Medulla oblongata (tissue), 1 donor: Measurements from ENCODE around the gene ZNF438.
"Not testable (repeated sequence)": the region's sequence is repeated elsewhere in the genome, so short reads cannot be mapped to it uniquely, and the experiment has no call there.

Source experiments
- DNase-seq: peaks from one replicate; pipeline ENCODE4 v3.0.0-alpha.2; 2015; ENCODE audit errors: extremely low spot score

ZNF438 gene

GRCh38 chr10:31042670-31043069 is 11.0 kb upstream of the ZNF438 start:
- no peak for DNase-seq

- DNase-seq, result no peak
These were observed 9.3 kb upstream of the ZNF438 start for GRCh38 chr10:31041011-31041410.

GRCh38 chr10:31039006-31039405 is 7.3 kb upstream of the ZNF438 start:
- DNase-seq, result not testable (repeated sequence)

- no peak for DNase-seq
These were observed 6.1 kb upstream of the ZNF438 start for GRCh38 chr10:31037749-31038148.

- no peak for DNase-seq
These were observed 4.5 kb upstream of the ZNF438 start for GRCh38 chr10:31036209-31036608.

GRCh38 chr10:31035266-31035798 is 3.7 kb upstream of the ZNF438 start:
- DNase-seq, result no peak

GRCh38 chr10:31034098-31034909 is 2.6 kb upstream of the ZNF438 start:
- DNase-seq, result no peak

GRCh38 chr10:31033147-31033546 is 1.5 kb upstream of the ZNF438 start:
- DNase-seq, result peak; percentile 16

GRCh38 chr10:31032258-31033132 is 830 bp upstream of the ZNF438 start:
- peak; percentile 97 for DNase-seq

- DNase-seq, result no peak
These were observed 484 bp downstream of the ZNF438 start for GRCh38 chr10:31031205-31031557.

- DNase-seq, result peak; percentile 55
These were observed 865 bp downstream of the ZNF438 start for GRCh38 chr10:31030800-31031199.

- DNase-seq, result no peak
These were observed 1.4 kb downstream of the ZNF438 start for GRCh38 chr10:31030260-31030659.

- no peak for DNase-seq
These were observed 3.6 kb downstream of the ZNF438 start for GRCh38 chr10:31028081-31028480.

GRCh38 chr10:31026279-31026678 is 5.4 kb downstream of the ZNF438 start:
- not testable (repeated sequence) for DNase-seq

GRCh38 chr10:31025142-31025541 is 6.5 kb downstream of the ZNF438 start:
- DNase-seq, result no peak

GRCh38 chr10:31023558-31023957 is 8.1 kb downstream of the ZNF438 start:
- no peak for DNase-seq

- peak; percentile 65 for DNase-seq
These were observed 11.5 kb downstream of the ZNF438 start for GRCh38 chr10:31020209-31020608.

- peak; percentile 40 for DNase-seq
These were observed 12.7 kb downstream of the ZNF438 start for GRCh38 chr10:31018962-31019361.

- no peak for DNase-seq
These were observed 13.3 kb downstream of the ZNF438 start for GRCh38 chr10:31018356-31018750.

GRCh38 chr10:31017534-31018355 is 13.9 kb downstream of the ZNF438 start:
- no peak for DNase-seq

- no peak for DNase-seq
These were observed 17.3 kb downstream of the ZNF438 start for GRCh38 chr10:31014161-31014875.
